GM23338 (cell line): ENCODE results near the gene USP1.

Experiments used
- EZH2 ChIP-seq: fragments of 200-600 bp; sonication (generic); IDR thresholded peaks from one replicate; pipeline ENCODE4 v1.8.0; 2017; ENCODE audit warnings: antibody characterized with exemption, mild to moderate bottlenecking, low read depth; ENCODE audit not compliant: unreplicated experiment
- EZH2phosphoT487 ChIP-seq: fragments of 200-600 bp; sonication (generic); IDR thresholded peaks from one replicate; pipeline ENCODE4 v1.8.1; 2018; ENCODE audit warnings: antibody characterized with exemption; ENCODE audit not compliant: unreplicated experiment
- POLR2AphosphoS5 ChIP-seq: IDR thresholded peaks from 2 replicates; pipeline ENCODE4 v1.6.1; 2016; ENCODE audit warnings: antibody characterized with exemption, low read depth
- TF ChIP-seq, protein P1 (sequence below), 2 experiments: fragments of 200-600 bp in 1 of 2; sonication (generic) in 1 of 2; conservative IDR thresholded peaks; 2 replicates each; pipeline versions ENCODE4 v1.5.1 to v1.6.1; 2016 to 2017; ENCODE audit warnings: antibody characterized with exemption in 2 of 2, low read depth in 2 of 2, mild to moderate bottlenecking in 2 of 2, moderate library complexity in 1 of 2
- TF ChIP-seq, protein P2 (sequence below): IDR thresholded peaks from one replicate; pipeline ENCODE4 v1.6.1; 2018; ENCODE audit warnings: antibody characterized with exemption; ENCODE audit not compliant: unreplicated experiment

DNA sequence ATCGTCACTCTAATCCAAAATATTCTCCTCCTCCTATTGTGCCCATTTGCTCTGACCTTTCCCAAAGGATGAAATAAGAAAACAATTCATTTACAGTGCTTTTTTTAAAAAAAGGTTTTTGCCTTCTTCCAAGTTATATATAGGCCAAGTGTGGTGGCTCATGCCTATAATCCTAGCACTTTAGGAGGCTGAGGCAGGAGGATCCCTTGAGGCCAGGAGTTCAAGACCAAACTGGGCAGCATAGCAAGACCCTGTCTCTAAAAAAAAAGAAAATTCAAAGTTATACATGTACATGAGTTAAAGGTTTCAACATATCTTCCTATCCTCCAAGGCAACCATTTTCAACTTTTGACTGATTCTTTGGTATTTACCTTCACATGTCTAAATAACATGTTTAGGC, 10.1 kb upstream of the USP1 start:
- TF ChIP-seq, protein P1, sequence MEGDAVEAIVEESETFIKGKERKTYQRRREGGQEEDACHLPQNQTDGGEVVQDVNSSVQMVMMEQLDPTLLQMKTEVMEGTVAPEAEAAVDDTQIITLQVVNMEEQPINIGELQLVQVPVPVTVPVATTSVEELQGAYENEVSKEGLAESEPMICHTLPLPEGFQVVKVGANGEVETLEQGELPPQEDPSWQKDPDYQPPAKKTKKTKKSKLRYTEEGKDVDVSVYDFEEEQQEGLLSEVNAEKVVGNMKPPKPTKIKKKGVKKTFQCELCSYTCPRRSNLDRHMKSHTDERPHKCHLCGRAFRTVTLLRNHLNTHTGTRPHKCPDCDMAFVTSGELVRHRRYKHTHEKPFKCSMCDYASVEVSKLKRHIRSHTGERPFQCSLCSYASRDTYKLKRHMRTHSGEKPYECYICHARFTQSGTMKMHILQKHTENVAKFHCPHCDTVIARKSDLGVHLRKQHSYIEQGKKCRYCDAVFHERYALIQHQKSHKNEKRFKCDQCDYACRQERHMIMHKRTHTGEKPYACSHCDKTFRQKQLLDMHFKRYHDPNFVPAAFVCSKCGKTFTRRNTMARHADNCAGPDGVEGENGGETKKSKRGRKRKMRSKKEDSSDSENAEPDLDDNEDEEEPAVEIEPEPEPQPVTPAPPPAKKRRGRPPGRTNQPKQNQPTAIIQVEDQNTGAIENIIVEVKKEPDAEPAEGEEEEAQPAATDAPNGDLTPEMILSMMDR (conservative IDR thresholded peaks at IDR 0.05; ENCODE audit: low read depth in 2 of 2): no peak
- TF ChIP-seq EZH2: no peak
- TF ChIP-seq POLR2AphosphoS5: no peak
- no peak for TF ChIP-seq EZH2phosphoT487
- TF ChIP-seq, protein P2, sequence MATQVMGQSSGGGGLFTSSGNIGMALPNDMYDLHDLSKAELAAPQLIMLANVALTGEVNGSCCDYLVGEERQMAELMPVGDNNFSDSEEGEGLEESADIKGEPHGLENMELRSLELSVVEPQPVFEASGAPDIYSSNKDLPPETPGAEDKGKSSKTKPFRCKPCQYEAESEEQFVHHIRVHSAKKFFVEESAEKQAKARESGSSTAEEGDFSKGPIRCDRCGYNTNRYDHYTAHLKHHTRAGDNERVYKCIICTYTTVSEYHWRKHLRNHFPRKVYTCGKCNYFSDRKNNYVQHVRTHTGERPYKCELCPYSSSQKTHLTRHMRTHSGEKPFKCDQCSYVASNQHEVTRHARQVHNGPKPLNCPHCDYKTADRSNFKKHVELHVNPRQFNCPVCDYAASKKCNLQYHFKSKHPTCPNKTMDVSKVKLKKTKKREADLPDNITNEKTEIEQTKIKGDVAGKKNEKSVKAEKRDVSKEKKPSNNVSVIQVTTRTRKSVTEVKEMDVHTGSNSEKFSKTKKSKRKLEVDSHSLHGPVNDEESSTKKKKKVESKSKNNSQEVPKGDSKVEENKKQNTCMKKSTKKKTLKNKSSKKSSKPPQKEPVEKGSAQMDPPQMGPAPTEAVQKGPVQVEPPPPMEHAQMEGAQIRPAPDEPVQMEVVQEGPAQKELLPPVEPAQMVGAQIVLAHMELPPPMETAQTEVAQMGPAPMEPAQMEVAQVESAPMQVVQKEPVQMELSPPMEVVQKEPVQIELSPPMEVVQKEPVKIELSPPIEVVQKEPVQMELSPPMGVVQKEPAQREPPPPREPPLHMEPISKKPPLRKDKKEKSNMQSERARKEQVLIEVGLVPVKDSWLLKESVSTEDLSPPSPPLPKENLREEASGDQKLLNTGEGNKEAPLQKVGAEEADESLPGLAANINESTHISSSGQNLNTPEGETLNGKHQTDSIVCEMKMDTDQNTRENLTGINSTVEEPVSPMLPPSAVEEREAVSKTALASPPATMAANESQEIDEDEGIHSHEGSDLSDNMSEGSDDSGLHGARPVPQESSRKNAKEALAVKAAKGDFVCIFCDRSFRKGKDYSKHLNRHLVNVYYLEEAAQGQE: no peak
